Measurements from ENCODE around the gene COPG1. TPM values are rescaled to one million over a fixed set of nuclear protein-coding genes. Genes with fewer than 3 reads are reported as not detected.

The COPG1 gene
- total RNA-seq, 1 experiment from 2014 or later: 225 TPM

DNA sequence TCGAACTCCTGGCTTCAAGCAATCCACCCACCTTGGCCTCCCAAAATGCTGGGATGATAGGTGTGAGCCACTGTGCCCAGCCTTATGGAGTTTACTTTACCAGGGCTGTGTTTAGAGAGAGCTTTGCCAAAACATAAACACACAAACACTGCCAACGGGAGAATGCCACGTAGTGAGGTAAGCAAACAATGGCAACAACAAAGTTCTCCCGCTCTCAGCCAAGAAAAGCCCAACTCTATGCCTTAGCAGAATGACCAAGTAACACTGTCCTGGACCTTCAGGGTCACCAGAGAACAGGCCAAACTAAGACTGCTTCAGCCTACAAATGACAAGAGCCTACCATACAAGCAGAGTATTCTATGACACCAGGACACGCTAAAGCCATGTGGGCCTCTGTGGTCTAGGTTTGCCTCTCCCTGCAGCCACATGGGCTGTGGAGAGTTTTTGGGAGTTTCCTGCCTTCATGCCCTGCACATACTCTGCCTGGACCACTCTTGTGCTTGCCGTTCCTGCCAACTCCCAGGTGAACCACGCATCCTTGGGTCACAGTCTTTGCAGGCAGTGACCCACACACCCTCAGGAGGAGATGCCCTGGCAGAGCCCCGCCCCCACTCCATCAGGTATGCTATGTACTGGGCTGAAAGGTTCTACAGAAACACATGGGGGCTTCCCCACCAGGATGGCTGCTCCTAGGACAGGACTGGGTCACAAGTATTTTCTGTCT lies 44.1 kb upstream of the COPG1 start:
- Histone ChIP-seq H3K4me1 (ENCODE audit: control insufficient read depth, insufficient read depth, low read length) (peaks cover 16% of the 10 kb centered on the region), H3K9me3 (ENCODE audit: control insufficient read depth, insufficient read depth, low read depth, low read length) (no peaks in the 10 kb centered on the region), H3K27ac (ENCODE audit: low read length) (peak overlapping the region; percentile 44), H3K4me3 (ENCODE audit: low read depth in 2 of 2, low read length in 2 of 2) (no peak overlapping the region), H3K36me3 (ENCODE audit: control insufficient read depth, insufficient read depth, low read length) (no peaks in the 10 kb centered on the region), H3K27me3 (ENCODE audit: control insufficient read depth, insufficient read depth, low read length) (no peaks in the 10 kb centered on the region)
- in situ Hi-C loops (cut with HindIII; ENCODE audit: low pct_unique_long_range_greater_than_20kb, low sequenced_read_pairs) (no loop called here), intact Hi-C loops (cut with micrococcal nuclease; ENCODE audit: unreplicated experiment) (no loop called here)
- POLR2A ChIA-PET: no interaction called here
- CTCF ChIA-PET: no interaction called here
- no TSS peak for BruUV-seq (replicated peaks)
- DNase-seq (ENCODE audit: low read depth, low spot score): no peak
- peak; percentile 82 for ATAC-seq
- TF ChIP-seq SIN3A (IDR thresholded peaks at IDR 0.05; ENCODE audit: borderline replicate concordance, insufficient read depth, low read depth, low read length): no peak
- TF ChIP-seq, protein P1, sequence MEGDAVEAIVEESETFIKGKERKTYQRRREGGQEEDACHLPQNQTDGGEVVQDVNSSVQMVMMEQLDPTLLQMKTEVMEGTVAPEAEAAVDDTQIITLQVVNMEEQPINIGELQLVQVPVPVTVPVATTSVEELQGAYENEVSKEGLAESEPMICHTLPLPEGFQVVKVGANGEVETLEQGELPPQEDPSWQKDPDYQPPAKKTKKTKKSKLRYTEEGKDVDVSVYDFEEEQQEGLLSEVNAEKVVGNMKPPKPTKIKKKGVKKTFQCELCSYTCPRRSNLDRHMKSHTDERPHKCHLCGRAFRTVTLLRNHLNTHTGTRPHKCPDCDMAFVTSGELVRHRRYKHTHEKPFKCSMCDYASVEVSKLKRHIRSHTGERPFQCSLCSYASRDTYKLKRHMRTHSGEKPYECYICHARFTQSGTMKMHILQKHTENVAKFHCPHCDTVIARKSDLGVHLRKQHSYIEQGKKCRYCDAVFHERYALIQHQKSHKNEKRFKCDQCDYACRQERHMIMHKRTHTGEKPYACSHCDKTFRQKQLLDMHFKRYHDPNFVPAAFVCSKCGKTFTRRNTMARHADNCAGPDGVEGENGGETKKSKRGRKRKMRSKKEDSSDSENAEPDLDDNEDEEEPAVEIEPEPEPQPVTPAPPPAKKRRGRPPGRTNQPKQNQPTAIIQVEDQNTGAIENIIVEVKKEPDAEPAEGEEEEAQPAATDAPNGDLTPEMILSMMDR (IDR thresholded peaks at IDR 0.05): no peak
- peak; percentile 59; the same call in 1 of the 2 replicates for TF ChIP-seq TCF7L2 (IDR thresholded peaks at IDR 0.05; ENCODE audit: low read depth, low read length)

DNA sequence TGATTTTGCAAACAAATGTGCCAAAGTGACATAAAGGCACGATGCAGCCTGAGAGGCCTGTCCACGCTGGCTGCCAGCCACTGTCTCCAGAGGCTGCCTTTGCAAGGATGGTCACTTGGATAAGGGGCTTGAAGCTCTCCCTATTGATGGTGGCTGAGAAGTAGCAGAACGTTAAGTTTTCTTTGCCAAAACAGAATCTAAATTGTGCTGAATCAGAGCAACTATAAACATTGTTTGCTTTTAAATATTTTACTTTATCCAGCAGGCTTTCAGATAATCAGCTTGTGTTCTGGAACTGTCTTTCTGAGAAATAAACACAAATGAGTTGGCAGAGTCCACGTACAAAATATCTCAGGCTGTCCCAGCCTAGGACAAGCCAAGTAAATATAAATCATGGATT lies 41.9 kb upstream of the COPG1 start:
- CTCF ChIA-PET: interaction anchor here (0.6 kb wide), 1 partner anchor 16 kb away, joined by 7 read pairs; no protein-coding TSS in a partner anchor
- intact Hi-C loops (cut with micrococcal nuclease; ENCODE audit: unreplicated experiment) (no loop called here), in situ Hi-C loops (cut with HindIII; ENCODE audit: low pct_unique_long_range_greater_than_20kb, low sequenced_read_pairs) (no loop called here)
- DNase-seq (ENCODE audit: low read depth, low spot score): no peak
- POLR2A ChIA-PET: interaction anchor here (0.6 kb wide), 1 partner anchor 17 kb away, joined by 6 read pairs; no protein-coding TSS in a partner anchor
- Histone ChIP-seq H3K27me3 (ENCODE audit: control insufficient read depth, insufficient read depth, low read length) (no peaks in the 10 kb centered on the region), H3K4me1 (ENCODE audit: control insufficient read depth, insufficient read depth, low read length) (peaks cover 29% of the 10 kb centered on the region), H3K27ac (ENCODE audit: low read length) (peak overlapping the region; percentile 13), H3K36me3 (ENCODE audit: control insufficient read depth, insufficient read depth, low read length) (no peaks in the 10 kb centered on the region), H3K4me3 (ENCODE audit: low read depth in 2 of 2, low read length in 2 of 2) (no peak overlapping the region), H3K9me3 (ENCODE audit: control insufficient read depth, insufficient read depth, low read depth, low read length) (no peaks in the 10 kb centered on the region)
- TF ChIP-seq, protein P2, sequence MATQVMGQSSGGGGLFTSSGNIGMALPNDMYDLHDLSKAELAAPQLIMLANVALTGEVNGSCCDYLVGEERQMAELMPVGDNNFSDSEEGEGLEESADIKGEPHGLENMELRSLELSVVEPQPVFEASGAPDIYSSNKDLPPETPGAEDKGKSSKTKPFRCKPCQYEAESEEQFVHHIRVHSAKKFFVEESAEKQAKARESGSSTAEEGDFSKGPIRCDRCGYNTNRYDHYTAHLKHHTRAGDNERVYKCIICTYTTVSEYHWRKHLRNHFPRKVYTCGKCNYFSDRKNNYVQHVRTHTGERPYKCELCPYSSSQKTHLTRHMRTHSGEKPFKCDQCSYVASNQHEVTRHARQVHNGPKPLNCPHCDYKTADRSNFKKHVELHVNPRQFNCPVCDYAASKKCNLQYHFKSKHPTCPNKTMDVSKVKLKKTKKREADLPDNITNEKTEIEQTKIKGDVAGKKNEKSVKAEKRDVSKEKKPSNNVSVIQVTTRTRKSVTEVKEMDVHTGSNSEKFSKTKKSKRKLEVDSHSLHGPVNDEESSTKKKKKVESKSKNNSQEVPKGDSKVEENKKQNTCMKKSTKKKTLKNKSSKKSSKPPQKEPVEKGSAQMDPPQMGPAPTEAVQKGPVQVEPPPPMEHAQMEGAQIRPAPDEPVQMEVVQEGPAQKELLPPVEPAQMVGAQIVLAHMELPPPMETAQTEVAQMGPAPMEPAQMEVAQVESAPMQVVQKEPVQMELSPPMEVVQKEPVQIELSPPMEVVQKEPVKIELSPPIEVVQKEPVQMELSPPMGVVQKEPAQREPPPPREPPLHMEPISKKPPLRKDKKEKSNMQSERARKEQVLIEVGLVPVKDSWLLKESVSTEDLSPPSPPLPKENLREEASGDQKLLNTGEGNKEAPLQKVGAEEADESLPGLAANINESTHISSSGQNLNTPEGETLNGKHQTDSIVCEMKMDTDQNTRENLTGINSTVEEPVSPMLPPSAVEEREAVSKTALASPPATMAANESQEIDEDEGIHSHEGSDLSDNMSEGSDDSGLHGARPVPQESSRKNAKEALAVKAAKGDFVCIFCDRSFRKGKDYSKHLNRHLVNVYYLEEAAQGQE (IDR thresholded peaks at IDR 0.05; ENCODE audit: insufficient read depth in 1 of 2, low read depth in 2 of 2, low read length in 1 of 2): no peak
- TF ChIP-seq POLR2AphosphoS5 (IDR thresholded peaks at IDR 0.05; ENCODE audit: low read depth, low read length) (no peak), SIN3A (IDR thresholded peaks at IDR 0.05; ENCODE audit: borderline replicate concordance, insufficient read depth, low read depth, low read length) (no peak), TCF7L2 (IDR thresholded peaks at IDR 0.05; ENCODE audit: low read depth, low read length) (no peak)
- TF ChIP-seq, protein P1 (IDR thresholded peaks at IDR 0.05): no peak
- no peak for ATAC-seq
- no TSS peak for BruUV-seq (replicated peaks)

All from Panc1 (cell line).